ENCODE data around the gene KRT6A.

Gene KRT6A

GRCh38 chr12:52474212-52474611 lies 18.8 kb downstream of the KRT6A start:
- H3K4me3 Mint-ChIP-seq, result no peak overlapping the region
- no peak for DNase-seq
- H3K27ac Mint-ChIP-seq, result no peak overlapping the region
- H3K9me3 Mint-ChIP-seq, result peaks cover 10% of the 10 kb centered on the region
- no peaks in the 10 kb centered on the region for H3K4me1 Mint-ChIP-seq
- TF ChIP-seq, protein P1, sequence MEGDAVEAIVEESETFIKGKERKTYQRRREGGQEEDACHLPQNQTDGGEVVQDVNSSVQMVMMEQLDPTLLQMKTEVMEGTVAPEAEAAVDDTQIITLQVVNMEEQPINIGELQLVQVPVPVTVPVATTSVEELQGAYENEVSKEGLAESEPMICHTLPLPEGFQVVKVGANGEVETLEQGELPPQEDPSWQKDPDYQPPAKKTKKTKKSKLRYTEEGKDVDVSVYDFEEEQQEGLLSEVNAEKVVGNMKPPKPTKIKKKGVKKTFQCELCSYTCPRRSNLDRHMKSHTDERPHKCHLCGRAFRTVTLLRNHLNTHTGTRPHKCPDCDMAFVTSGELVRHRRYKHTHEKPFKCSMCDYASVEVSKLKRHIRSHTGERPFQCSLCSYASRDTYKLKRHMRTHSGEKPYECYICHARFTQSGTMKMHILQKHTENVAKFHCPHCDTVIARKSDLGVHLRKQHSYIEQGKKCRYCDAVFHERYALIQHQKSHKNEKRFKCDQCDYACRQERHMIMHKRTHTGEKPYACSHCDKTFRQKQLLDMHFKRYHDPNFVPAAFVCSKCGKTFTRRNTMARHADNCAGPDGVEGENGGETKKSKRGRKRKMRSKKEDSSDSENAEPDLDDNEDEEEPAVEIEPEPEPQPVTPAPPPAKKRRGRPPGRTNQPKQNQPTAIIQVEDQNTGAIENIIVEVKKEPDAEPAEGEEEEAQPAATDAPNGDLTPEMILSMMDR (IDR thresholded peaks at IDR 0.05), result no peak
- no peaks in the 10 kb centered on the region for H3K36me3 Mint-ChIP-seq (ENCODE audit: low read depth)
- H3K27me3 Mint-ChIP-seq (ENCODE audit: low read depth, poor library complexity), result no peaks in the 10 kb centered on the region

DNA sequence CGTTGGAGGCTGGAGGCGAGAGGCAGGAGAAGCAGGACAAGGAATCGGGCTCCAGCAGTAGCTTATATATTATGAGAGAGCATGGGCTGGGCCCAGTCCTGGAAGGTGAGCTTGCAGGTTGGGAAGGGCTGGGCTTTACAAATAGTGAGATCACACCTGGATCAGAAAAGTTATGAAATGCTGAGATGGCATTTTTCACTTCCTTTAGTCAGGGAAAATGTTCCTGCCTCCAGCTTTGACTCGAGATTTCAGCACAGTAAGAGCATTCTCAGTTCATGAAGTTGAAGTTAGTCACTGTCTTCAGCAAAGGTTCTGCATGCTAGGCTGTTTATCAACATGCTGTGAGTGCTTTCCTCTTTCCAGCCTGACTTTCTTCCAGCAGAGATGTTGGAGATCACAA lies 19.3 kb downstream of the KRT6A start, which contains the start of gene KRT6C:
KRT6C (minus strand) TSS at position 38 of the 400 bp plus-strand sequence. CDS start 68 bp downstream, outside the sequence.
- H3K27me3 Mint-ChIP-seq (ENCODE audit: low read depth, poor library complexity), result no peaks in the 10 kb centered on the region
- no peak within 1 kb of the TSS for H3K4me3 Mint-ChIP-seq
- TF ChIP-seq, protein P1 (IDR thresholded peaks at IDR 0.05), result no peak
- no peak within 1 kb of the TSS for H3K27ac Mint-ChIP-seq
- no peak for DNase-seq
- peaks cover 9% of the 10 kb centered on the region for H3K9me3 Mint-ChIP-seq
- H3K4me1 Mint-ChIP-seq, result no peaks in the 10 kb centered on the region
- no peaks in the 10 kb centered on the region for H3K36me3 Mint-ChIP-seq (ENCODE audit: low read depth)

DNA sequence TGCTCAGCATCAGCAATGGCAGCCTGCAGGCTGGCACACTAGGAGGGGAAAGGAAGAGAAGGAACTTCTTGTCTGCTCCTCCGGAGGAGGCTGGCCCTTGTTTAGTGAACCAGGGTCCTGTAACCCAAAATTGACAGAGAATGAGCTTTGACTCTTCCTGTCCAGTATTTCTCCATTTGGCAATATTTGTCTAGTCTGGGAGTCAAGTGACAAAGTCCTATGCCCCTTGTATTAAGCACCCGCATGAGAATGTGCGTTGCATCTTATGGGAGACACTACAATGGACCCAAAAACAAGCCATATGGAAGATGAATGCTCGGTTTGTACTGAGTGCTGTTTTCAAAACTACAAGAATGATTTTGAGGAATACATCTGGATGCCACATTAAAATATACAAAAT lies 23.2 kb downstream of the KRT6A start:
- no peaks in the 10 kb centered on the region for H3K27me3 Mint-ChIP-seq (ENCODE audit: low read depth, poor library complexity)
- DNase-seq, result no peak
- no peak overlapping the region for H3K4me3 Mint-ChIP-seq
- H3K9me3 Mint-ChIP-seq, result no peaks in the 10 kb centered on the region
- H3K36me3 Mint-ChIP-seq (ENCODE audit: low read depth), result no peaks in the 10 kb centered on the region
- TF ChIP-seq, protein P1 (IDR thresholded peaks at IDR 0.05), result no peak
- H3K27ac Mint-ChIP-seq, result no peak overlapping the region
- H3K4me1 Mint-ChIP-seq, result no peaks in the 10 kb centered on the region

DNA sequence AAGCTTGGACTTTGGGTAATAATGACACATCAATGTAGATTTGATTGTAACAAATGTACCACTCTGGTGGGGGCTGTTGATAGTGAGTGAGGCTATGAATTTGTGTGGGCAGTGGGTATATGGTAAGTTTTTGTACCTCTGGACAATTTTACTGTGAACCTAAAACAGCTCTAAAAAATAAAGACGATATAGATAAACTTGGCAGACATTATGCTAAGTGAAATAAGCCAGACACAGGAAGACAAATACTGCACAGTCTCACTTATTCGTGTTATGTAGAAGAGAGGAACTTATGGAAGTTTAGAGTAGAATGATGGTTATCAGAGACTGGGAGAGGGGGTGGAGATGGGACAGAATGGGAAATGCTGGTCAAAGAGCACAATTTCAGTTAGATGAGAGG lies 28.2 kb downstream of the KRT6A start:
- Mint-ChIP-seq H3K4me1 (no peaks in the 10 kb centered on the region), H3K9me3 (no peaks in the 10 kb centered on the region), H3K4me3 (no peak overlapping the region), H3K36me3 (ENCODE audit: low read depth) (no peaks in the 10 kb centered on the region), H3K27ac (no peak overlapping the region), H3K27me3 (ENCODE audit: low read depth, poor library complexity) (no peaks in the 10 kb centered on the region)
- no peak for DNase-seq
- TF ChIP-seq, protein P1 (IDR thresholded peaks at IDR 0.05), result no peak

- Mint-ChIP-seq H3K36me3 (ENCODE audit: low read depth) (no peaks in the 10 kb centered on the region), H3K4me1 (no peaks in the 10 kb centered on the region)
- TF ChIP-seq, protein P1 (IDR thresholded peaks at IDR 0.05), result no peak
Observed at GRCh38 chr12:52461693-52462092, 31.4 kb downstream of the KRT6A start.

DNA sequence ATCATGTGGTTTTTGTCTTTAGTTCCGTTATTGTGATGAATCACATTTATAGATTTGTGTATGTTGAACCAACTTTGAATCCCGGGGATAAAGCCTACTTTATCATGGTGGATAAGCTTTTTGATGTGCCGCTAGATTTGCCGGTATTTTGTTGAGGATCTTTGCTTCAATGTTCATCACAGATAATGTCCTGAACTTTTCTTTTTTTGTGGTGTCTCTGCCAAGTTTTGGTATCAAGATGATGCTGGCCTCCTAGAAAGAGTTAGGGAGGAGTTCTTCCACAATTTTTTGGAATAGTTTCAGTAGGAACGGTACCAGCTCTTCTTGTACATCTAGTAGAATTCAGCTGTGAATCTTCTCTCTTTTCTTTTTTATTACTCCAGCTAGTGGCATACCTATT lies 34.2 kb downstream of the KRT6A start:
- TF ChIP-seq, protein P1 (IDR thresholded peaks at IDR 0.05), result no peak
- no peak for DNase-seq
- Mint-ChIP-seq H3K27ac (no peak overlapping the region), H3K36me3 (ENCODE audit: low read depth) (no peaks in the 10 kb centered on the region), H3K4me3 (no peak overlapping the region), H3K27me3 (ENCODE audit: low read depth, poor library complexity) (no peaks in the 10 kb centered on the region), H3K9me3 (no peaks in the 10 kb centered on the region), H3K4me1 (peaks cover 13% of the 10 kb centered on the region)

More at GRCh38 chr12:52461693-52462092, 31.4 kb downstream of the KRT6A start:
- Mint-ChIP-seq H3K4me3 (no peak overlapping the region), H3K27me3 (ENCODE audit: low read depth, poor library complexity) (no peaks in the 10 kb centered on the region), H3K27ac (no peak overlapping the region), H3K9me3 (no peaks in the 10 kb centered on the region)
- DNase-seq, result no peak
